HCEC 1CT (cell line): ENCODE measurements around the gene AGAP1.
"Not testable (repeated sequence)": the region's sequence is repeated elsewhere in the genome, so short reads cannot be mapped to it uniquely, and the experiment has no call there.

Experiments used
- DNase-seq: peaks from one replicate; pipeline ENCODE4 v3.0.0-alpha.2; 2017

AGAP1 gene

DNA sequence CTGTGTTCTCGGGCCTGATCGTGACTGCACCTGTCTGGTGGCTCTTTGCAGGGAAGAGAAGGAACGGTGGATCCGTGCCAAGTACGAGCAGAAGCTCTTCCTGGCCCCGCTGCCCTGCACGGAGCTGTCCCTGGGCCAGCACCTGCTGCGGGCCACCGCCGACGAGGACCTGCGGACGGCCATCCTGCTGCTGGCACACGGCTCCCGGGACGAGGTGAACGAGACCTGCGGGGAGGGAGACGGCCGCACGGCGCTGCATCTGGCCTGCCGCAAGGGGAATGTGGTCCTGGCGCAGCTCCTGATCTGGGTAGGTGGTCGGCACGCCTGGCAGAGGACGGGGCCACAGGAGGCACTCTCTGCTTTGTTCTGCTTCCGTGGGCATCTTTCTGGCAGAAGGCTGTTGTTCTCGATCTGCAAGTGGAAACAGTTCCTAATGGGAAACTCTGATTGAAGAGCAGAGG, 626.3 kb downstream of the AGAP1 start:
- no peak for DNase-seq

DNA sequence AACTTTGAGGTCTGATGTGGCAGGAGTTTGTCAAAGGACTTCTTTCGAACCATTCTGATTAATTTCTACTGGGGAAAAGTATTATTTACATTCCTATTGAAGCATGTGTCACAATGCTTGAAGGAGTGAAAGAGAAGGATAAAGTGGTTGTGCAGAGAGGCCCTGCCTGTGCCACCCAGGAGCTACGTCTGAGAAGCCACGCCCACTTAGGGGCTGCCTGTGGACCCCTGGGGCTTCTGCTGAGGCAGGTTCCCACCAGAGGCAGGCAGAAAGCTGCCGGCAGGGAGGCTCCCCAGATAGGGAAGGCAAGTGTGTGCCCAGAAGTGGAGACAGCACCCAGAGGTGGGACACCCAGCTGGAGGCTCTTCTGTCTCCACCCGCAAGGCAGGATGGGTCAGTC, 627.0 kb downstream of the AGAP1 start:
- no peak for DNase-seq

- DNase-seq = peak; percentile 30
Measured at GRCh38 chr2:236121546-236121945, 627.7 kb downstream of the AGAP1 start.

DNA sequence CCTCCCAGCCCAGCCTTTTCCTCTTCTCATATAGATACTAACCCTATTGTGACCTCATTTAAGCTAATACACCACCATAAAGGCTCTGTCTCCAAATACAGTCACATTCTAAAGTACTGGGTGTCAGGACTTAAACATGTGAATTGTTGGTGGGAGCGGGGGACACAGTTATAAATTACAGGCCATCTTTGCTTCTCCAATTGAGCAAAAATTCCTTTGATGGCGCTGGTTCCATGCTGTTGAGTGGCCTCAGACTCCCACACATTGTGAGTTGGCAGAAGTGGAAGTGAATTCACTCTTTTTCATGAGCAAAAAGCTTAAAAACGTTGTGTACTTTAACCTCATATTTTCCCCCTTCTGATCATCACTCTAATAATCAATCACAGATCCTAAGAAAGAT, 628.4 kb downstream of the AGAP1 start:
- DNase-seq = no peak

GRCh38 chr2:236123716-236124115, 629.9 kb downstream of the AGAP1 start:
- DNase-seq = no peak

- DNase-seq = no peak
Measured at GRCh38 chr2:236124182-236124893, 630.5 kb downstream of the AGAP1 start.

DNA sequence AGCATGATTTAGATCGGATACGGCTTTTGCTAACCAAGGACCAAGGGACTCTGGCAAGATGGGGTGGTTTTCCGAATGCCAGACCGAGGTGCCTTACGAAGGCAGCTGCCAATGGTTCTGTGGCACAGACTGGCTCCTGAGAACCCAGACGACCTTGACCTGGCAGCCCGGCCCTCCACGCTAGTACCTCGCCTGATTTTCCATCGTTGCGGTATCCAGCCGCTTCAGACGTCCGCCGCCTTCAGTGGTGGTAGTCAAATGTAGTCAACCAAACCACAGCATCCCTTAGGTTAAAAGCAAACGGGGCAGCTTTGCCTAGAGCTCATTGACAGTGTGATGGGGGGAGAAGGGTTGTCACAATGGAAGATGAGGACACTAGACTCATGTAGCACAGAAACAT, 631.7 kb downstream of the AGAP1 start:
- DNase-seq = no peak

DNA sequence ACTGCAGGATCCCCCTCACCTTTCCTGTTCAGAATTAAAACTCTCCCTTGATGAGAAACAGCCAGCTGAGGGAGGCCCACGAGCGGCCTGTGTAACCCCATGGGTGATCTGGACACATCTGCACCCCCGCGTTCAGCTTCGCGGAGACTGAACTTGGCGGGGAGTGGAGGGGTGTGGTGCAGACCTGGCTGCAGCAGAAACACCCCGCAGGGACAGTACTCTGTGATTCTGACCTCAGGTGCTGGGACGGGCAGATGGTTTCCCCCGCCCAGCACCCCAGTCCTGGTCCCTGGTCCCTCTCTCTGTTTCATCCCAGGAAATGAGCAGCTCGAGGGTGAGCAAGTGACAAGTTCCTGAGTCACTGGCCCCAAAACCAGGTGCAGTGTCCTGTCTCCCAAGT, 633.2 kb downstream of the AGAP1 start:
- no peak for DNase-seq

DNA sequence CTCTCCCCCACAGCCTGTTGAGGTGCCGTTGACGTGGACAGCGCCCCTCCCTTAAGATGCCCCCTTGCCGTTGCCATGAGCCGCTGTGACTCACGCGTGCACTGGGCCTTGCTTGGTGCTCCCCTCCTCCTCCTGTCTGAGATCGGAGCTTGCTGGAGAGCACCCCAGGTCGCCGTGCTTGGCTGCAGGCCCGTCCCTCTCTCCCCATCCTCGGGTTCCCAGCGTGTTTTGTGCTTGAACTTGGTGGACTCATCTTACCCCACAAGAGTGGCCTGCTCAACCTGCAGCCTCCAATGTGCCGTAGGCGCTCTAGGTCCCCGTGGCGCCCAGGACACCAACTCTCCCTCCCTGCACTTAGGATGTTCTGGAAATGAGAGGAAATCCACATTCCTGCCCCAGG, 634.5 kb downstream of the AGAP1 start:
- no peak for DNase-seq

DNA sequence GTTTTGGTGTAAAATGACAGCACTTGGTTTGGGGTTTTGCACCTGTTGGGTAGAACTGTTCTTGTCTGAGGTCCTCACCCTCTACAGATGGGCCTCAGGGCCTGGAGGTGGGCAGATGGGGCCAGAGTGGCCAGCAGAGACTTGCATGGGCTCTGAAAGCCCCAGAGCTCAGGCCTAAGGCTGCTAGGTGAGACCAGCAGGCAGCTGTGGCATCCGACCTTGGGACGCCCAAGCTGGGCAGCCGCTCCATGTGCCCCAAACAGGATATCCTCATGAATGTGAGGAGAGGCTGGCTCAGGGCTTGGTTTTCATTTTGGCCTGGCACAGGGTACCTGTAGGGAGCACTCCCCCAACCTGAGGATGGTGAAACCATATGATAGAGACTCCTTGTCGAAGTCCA, 636.1 kb downstream of the AGAP1 start:
- no peak for DNase-seq

DNA sequence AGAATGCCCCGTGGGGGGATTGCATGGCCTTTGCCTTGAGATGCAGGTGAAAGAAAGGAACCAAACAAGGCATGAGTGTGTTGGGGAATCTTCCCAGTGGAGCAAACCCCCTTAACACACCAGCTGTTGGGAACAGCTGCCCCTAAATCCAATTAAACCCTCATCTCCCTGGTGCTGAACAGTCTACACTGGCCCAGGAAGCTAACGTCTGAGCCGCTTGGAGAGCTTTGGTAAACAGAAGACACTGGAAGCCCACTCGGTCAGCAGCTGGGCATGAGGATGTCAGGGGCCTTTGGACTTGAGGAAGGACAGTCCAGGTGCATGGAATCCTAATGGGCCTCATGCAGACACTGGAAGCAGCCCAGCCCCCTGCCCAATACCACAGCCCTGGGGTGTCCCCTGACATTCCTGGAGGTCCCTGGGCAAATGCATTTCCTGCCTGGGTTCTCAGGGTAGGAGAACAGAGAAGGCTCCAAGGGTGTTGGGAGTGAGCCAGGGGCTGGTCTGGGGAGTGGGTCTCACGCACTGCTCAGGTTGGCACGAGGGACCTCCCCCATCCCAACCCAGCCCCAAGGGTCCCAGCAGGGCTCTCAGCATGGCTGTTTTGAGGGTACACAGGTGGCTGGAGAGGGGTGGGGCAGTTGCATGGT, 636.6 kb downstream of the AGAP1 start:
- DNase-seq = no peak

DNA sequence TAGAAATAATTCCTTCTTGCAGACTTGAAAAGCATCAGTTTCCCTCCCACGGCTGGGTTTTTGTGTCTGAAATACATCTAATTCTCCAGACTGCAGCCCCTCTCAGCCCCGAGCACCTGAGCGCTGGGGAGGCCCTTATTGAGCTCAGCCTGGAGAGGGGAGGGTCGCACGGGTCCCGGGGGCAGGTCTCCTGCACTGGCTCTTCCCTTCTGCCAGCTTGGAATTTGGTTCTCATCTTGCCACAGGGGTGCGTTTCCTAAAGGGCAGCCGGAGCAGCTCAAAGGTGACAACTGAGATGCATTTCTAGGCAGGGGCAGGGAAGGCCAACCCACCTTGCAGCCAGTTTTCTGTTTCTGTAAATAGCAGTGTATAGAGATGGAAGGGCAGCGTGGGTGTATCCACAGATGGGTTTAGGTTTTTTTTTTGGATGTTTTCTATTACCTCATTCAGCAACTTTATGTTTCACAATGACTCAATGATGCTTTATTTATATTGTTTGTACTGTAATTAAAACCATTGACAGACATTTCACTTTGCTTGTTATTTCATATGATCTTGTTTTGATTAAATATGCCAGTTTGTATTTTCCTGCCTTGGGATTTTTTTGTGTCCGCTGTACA, 637.3 kb downstream of the AGAP1 start:
- no peak for DNase-seq

DNA sequence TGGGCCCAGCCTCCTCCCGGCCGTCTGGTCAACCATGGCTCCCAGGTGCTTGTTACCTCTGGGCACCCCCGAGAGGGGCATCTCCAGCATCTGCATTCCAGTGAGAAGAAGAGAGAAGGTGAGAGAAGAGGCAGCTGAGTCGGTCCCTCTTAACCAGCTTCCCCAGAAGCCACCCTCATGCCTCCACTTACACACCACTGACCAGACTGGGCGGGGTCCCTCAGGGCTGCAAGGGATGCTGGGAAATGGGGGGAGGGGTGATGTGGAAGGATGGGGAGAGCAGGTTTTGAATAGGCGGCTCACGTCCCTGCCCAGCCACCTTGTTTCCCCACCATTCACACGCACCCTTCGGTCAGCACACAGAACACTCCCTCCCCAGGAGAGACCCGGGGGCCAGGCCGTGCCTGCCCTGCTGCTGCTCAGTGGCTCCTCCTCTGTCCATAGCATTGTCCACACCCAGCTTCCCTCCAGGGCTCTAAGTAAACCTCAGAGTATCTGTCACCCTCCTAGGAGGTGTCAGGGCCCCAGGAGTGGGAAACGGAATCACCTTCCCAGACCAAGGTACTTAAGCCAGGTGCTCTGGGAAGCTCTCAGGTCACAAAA, 639.7 kb downstream of the AGAP1 start:
- no peak for DNase-seq

DNA sequence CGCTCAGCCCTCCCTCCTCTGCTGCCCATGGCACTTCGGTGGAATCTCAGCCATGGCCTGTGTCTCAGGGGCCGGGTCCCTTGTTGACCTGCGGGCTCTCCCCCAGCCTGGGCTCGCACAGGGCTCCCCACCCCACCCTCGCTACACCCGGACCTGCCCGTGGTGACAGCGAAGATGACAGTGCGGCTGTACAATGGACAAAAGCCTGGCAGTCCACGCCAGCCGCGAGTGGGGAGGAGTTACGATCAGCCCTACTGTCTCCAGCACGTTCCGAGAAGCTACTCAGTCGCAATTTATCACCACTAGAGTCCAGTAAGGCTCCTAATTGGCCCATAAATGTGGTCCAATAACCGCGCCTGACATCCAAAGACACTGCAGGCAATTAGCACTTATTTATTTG, 642.7 kb downstream of the AGAP1 start:
- no peak for DNase-seq

DNA sequence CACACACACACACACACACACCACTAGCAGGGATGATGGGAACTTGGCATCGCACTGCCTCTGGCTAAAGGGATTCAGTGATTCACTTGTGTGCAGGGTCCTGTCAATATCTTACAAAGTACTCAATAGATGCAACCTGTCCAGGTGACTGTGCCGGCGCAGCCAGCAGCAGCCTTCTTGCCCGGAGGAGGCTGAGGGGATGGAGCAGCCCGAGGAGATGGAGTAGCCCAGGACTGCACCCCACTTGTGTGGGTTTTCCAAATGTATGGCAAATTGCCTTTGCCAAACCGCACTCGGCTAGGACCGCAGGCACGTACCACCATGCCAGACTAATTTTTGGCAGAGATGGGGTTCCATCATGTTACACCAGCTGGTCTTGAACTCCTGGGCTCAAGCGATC, 643.2 kb downstream of the AGAP1 start:
- DNase-seq = no peak

GRCh38 chr2:236141616-236142015, 647.8 kb downstream of the AGAP1 start:
- DNase-seq = not testable (repeated sequence)

GRCh38 chr2:236143811-236144210, 650.0 kb downstream of the AGAP1 start:
- no peak for DNase-seq

- no peak for DNase-seq
Measured at GRCh38 chr2:236146436-236146835, 652.6 kb downstream of the AGAP1 start.

DNA sequence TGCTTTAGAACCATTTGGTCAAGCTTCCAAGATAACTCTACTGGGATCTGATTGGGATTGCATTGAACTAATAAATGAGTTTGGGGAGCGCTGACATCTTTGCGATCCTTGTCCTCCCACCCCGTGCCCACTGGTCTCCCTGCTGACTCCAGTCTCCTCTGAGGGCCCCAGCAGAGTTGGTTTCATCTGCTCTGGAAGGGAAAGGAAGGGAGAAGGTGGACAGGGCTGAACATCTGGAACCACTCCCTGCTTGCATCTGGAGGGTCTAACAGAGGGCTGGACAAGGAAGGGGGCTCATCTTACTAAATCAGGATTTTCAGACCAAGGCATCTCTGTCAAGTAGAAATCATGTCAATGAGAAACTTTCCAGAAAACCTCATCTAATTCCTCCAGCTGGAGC, 661.6 kb downstream of the AGAP1 start:
- DNase-seq = no peak

DNA sequence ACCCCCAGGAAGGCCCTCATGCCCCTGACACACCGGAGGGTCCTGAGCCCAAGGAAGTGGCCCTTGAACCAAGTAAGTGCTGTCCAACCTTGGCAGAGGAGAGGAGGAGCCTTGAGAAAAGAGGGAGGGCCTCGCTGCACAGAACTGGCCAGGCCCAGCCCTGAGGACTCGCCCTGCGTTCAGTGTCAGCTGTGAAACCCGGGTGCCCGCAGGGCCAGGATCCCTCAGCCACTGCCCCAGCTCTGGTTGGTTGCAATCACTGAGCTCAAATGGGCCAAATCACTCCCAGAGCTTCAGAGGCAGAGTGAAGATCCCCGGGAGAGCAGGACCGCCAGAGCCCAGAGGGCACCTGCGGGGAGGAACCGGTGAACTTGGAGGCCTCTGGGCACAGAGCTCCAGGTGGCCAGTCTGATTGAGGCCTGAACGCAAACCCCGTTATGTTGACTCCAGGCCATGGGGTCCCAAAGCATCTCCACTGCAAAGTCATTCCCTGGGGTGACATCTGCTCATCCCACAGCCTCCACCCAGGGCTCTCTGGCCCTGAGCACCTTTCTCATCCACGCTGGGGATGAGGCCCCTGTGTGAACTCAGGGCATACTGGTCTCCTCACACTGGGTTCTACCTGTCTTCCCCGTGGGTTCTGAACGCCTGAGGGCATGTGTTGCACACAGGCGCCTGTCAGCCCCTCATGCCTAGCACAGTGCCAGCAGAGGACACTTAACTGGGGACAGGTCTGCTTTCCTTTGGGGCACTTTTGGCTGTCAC, 662.4 kb downstream of the AGAP1 start:
- no peak for DNase-seq

GRCh38 chr2:236156860-236157194, 663.0 kb downstream of the AGAP1 start:
- DNase-seq = no peak

- DNase-seq = no peak
Measured at GRCh38 chr2:236157366-236157765, 663.5 kb downstream of the AGAP1 start.

GRCh38 chr2:236157815-236158498, 664.1 kb downstream of the AGAP1 start:
- no peak for DNase-seq
